ENCODE data around the gene ISG15. TPM values are rescaled to one million over a fixed set of nuclear protein-coding genes. Genes with fewer than 3 reads are reported as not detected.

The ISG15 gene
- total and polyA plus RNA-seq, 9 of the 15 experiments (the other 6 are each of a cell fraction or from before 2014, with no cell fraction given): 0.40 to 58.3 (median 12.2) TPM

DNA sequence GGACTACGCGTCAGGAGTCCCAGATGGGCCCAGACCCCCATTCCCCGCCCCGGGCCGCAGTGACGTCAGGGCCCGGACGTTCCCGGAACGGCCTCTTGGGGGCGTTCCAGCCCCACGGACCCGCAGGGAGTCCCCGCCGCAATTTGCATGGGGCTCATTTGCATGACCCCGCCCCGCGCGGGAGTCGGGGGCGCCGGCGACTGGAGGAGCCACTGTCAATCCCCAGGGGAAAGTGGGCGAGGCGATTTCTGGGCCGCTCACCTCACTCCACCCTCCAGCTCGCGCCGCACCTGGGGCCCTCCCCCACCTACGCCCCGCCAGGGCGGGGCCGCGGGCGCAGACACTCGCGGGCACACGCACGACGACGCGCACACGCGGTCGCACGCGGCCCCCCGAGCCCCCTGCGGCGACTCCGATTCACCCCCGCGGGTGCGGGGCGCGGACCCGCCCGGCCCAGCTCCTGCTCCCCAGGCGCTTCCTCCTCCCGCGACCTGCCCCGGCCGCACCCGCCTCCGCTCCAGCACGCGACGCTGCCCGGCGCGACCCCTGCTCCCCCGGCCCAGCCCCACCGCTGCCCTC, 19.8 kb downstream of the ISG15 start:
- peak overlapping the region; percentile 35 for H3K4me3 ChIP-seq
- peaks cover 16% of the 10 kb centered on the region; the same call in 1 of the 2 replicates for H4K20me1 ChIP-seq (replicated peaks; ENCODE audit: control insufficient read depth, insufficient read depth, low read length)
- ATAC-seq: peak; percentile 99
- peak; percentile 90 to 96 (median 92) for DNase-seq (ENCODE audit: extremely low read depth in 1 of 4, low spot score in 3 of 4)
- H2AFZ ChIP-seq (ENCODE audit: low read depth, low read length): no peak overlapping the region
- peak overlapping the region; percentile 52; the same call in 1 of the 3 replicates for H3K27ac ChIP-seq (ENCODE audit: extremely low read depth, low read depth, low read length)
- H3K79me2 ChIP-seq (ENCODE audit: control insufficient read depth, insufficient read depth, low read length): no peaks in the 10 kb centered on the region; the same call in 2 of the 3 replicates
- peak overlapping the region; percentile 37; the same call in 1 of the 2 replicates for H3K4me2 ChIP-seq (ENCODE audit: insufficient read depth, low read length)
- H3K9me3 ChIP-seq (replicated peaks; ENCODE audit: control insufficient read depth, insufficient read depth, low read depth, low read length): no peaks in the 10 kb centered on the region
- intact Hi-C loops (cut with micrococcal nuclease) (loop anchor here (1.0 kb wide), 2 partner anchors 29 to 83 kb away; partner anchors contain the start of gene C1orf159), in situ Hi-C loops (cut with MboI) (no loop called here)
- no TSS peak for BruUV-seq (replicated peaks)
- no peaks in the 10 kb centered on the region for H3K9me1 ChIP-seq (ENCODE audit: control insufficient read depth, insufficient read depth, low read length)
- H3K27me3 ChIP-seq (ENCODE audit: control insufficient read depth in 2 of 2, insufficient read depth in 2 of 2, low read length in 2 of 2): no peaks in the 10 kb centered on the region
- peaks cover 13% of the 10 kb centered on the region; the same call in 1 of the 3 replicates for H3K36me3 ChIP-seq (ENCODE audit: control insufficient read depth, insufficient read depth, low read length)
- POLR2A ChIA-PET: interaction anchor here (0.6 to 1.2 kb wide), 3 partner anchors 9 to 80 kb away, joined by 3 to 4 read pairs (median 4); no protein-coding TSS in a partner anchor
- peak overlapping the region; percentile 46 to 86; a peak in 3 of 4 replicates for H3K9ac ChIP-seq (ENCODE audit: insufficient read depth in 1 of 2, low read depth in 2 of 2, low read length in 2 of 2)
- FAIRE-seq: peak; percentile 86
- CTCF ChIA-PET (ENCODE audit: low intra/inter-chr PET ratio): interaction anchor here (0.9 to 1.3 kb wide), 3 partner anchors 14 to 259 kb away, joined by 4 to 6 read pairs (median 4); no protein-coding TSS in a partner anchor
- H3K4me1 ChIP-seq (replicated peaks in 1 of 2; ENCODE audit: control insufficient read depth in 2 of 2, insufficient read depth in 2 of 2, low read length in 2 of 2): peaks cover 0 to 65% of the 10 kb centered on the region in 2 experiments; a peak in 3 of 5 replicates
- WGBS (ENCODE audit: insufficient coverage, low coverage, missing lambda C conversion rate): 17% methylated on average over 29 of the region's 73 CpGs
- TF ChIP-seq, protein P1, sequence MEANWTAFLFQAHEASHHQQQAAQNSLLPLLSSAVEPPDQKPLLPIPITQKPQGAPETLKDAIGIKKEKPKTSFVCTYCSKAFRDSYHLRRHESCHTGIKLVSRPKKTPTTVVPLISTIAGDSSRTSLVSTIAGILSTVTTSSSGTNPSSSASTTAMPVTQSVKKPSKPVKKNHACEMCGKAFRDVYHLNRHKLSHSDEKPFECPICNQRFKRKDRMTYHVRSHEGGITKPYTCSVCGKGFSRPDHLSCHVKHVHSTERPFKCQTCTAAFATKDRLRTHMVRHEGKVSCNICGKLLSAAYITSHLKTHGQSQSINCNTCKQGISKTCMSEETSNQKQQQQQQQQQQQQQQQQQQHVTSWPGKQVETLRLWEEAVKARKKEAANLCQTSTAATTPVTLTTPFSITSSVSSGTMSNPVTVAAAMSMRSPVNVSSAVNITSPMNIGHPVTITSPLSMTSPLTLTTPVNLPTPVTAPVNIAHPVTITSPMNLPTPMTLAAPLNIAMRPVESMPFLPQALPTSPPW (CRISPR knock-in tag; IDR thresholded peaks at IDR 0.05): peak; percentile 79
- no peak for TF ChIP-seq MYBL2 (IDR thresholded peaks at IDR 0.05; ENCODE audit: low read depth)
- no peak for TF ChIP-seq MYBL2 (CRISPR knock-in tag; IDR thresholded peaks at IDR 0.05; ENCODE audit: borderline replicate concordance)
- TF ChIP-seq EWSR1 (IDR thresholded peaks at IDR 0.05; ENCODE audit: borderline replicate concordance, low read depth, partially characterized antibody): no peak
- TF ChIP-seq, protein P2, sequence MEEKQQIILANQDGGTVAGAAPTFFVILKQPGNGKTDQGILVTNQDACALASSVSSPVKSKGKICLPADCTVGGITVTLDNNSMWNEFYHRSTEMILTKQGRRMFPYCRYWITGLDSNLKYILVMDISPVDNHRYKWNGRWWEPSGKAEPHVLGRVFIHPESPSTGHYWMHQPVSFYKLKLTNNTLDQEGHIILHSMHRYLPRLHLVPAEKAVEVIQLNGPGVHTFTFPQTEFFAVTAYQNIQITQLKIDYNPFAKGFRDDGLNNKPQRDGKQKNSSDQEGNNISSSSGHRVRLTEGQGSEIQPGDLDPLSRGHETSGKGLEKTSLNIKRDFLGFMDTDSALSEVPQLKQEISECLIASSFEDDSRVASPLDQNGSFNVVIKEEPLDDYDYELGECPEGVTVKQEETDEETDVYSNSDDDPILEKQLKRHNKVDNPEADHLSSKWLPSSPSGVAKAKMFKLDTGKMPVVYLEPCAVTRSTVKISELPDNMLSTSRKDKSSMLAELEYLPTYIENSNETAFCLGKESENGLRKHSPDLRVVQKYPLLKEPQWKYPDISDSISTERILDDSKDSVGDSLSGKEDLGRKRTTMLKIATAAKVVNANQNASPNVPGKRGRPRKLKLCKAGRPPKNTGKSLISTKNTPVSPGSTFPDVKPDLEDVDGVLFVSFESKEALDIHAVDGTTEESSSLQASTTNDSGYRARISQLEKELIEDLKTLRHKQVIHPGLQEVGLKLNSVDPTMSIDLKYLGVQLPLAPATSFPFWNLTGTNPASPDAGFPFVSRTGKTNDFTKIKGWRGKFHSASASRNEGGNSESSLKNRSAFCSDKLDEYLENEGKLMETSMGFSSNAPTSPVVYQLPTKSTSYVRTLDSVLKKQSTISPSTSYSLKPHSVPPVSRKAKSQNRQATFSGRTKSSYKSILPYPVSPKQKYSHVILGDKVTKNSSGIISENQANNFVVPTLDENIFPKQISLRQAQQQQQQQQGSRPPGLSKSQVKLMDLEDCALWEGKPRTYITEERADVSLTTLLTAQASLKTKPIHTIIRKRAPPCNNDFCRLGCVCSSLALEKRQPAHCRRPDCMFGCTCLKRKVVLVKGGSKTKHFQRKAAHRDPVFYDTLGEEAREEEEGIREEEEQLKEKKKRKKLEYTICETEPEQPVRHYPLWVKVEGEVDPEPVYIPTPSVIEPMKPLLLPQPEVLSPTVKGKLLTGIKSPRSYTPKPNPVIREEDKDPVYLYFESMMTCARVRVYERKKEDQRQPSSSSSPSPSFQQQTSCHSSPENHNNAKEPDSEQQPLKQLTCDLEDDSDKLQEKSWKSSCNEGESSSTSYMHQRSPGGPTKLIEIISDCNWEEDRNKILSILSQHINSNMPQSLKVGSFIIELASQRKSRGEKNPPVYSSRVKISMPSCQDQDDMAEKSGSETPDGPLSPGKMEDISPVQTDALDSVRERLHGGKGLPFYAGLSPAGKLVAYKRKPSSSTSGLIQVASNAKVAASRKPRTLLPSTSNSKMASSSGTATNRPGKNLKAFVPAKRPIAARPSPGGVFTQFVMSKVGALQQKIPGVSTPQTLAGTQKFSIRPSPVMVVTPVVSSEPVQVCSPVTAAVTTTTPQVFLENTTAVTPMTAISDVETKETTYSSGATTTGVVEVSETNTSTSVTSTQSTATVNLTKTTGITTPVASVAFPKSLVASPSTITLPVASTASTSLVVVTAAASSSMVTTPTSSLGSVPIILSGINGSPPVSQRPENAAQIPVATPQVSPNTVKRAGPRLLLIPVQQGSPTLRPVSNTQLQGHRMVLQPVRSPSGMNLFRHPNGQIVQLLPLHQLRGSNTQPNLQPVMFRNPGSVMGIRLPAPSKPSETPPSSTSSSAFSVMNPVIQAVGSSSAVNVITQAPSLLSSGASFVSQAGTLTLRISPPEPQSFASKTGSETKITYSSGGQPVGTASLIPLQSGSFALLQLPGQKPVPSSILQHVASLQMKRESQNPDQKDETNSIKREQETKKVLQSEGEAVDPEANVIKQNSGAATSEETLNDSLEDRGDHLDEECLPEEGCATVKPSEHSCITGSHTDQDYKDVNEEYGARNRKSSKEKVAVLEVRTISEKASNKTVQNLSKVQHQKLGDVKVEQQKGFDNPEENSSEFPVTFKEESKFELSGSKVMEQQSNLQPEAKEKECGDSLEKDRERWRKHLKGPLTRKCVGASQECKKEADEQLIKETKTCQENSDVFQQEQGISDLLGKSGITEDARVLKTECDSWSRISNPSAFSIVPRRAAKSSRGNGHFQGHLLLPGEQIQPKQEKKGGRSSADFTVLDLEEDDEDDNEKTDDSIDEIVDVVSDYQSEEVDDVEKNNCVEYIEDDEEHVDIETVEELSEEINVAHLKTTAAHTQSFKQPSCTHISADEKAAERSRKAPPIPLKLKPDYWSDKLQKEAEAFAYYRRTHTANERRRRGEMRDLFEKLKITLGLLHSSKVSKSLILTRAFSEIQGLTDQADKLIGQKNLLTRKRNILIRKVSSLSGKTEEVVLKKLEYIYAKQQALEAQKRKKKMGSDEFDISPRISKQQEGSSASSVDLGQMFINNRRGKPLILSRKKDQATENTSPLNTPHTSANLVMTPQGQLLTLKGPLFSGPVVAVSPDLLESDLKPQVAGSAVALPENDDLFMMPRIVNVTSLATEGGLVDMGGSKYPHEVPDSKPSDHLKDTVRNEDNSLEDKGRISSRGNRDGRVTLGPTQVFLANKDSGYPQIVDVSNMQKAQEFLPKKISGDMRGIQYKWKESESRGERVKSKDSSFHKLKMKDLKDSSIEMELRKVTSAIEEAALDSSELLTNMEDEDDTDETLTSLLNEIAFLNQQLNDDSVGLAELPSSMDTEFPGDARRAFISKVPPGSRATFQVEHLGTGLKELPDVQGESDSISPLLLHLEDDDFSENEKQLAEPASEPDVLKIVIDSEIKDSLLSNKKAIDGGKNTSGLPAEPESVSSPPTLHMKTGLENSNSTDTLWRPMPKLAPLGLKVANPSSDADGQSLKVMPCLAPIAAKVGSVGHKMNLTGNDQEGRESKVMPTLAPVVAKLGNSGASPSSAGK (IDR thresholded peaks at IDR 0.05): no peak
- no peak for TF ChIP-seq SREBF2 (CRISPR knock-in tag; IDR thresholded peaks at IDR 0.05)
- no peak for TF ChIP-seq RBM15 (IDR thresholded peaks at IDR 0.05; ENCODE audit: insufficient read depth, low read length)
- TF ChIP-seq ZFPM2 (CRISPR knock-in tag; IDR thresholded peaks at IDR 0.05): no peak
